Activated T-cell treated with anti-CD3 and anti-CD28 coated beads for 1 hour (primary cell): Measurements from ENCODE around the gene FRK.
"Not testable (repeated sequence)": the region's sequence is repeated elsewhere in the genome, so short reads cannot be mapped to it uniquely, and the experiment has no call there.

Experiments used
- DNase-seq: peaks from one replicate; pipeline ENCODE4 v3.0.0-alpha.2; 2020; ENCODE audit warnings: low read depth

Gene FRK

DNA sequence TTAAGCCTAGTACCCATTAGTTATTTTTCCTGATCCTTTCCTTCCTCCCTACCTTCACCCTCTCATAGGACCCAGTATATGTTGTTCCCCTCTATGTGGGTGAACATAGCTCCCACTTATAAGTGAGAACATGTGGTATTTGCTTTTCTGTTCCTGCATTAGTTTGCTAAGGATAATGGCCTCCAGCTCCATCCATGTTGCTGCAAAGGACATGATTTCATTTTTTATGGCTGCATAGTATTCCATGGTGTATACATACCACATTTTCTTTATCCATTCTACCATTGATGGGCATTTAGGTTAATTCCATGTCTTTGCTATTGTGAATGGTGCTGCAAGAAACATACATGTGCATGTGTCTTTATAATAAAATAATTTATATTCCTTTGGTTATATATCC is 115.9 kb downstream of the FRK start:
- DNase-seq, result not testable (repeated sequence)

DNA sequence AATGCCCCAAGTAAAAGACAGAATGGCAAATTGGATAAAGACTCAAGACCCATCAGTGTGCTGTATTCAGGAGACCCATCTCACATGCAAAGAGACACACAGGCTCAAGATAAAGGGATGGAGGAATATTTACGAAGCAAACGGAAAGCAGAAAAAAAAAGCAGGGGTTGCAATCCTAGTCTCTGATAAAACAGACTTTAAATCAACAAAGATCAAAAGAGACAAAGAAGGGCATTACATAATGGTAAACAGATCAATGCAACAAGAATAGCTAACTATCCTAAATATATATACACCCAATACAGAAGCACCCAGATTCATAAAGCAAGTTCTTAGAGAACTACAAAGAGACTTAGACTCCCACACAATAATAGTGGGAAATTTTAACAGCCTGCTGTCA is 123.2 kb downstream of the FRK start:
- DNase-seq, result not testable (repeated sequence)

DNA sequence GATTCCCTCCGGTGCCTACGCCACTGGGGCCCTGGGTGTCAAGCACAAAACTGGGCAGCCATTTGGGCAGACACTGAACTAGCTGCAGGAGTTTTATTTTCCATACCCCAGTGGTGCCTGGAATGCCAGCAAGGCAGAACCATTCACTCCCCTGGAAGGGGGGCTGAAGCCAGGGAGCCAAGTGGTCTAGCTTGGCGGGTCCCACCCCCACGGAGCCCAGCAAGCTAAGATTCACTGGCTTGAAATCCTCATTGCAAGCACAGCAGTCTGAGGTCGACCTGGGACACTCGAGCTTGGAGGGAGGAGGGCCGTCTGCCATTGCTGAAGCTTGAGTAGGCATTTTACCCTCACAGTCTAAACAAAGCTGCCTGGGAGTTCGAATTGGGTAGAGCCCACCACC is 125.3 kb downstream of the FRK start:
- DNase-seq, result no peak

DNA sequence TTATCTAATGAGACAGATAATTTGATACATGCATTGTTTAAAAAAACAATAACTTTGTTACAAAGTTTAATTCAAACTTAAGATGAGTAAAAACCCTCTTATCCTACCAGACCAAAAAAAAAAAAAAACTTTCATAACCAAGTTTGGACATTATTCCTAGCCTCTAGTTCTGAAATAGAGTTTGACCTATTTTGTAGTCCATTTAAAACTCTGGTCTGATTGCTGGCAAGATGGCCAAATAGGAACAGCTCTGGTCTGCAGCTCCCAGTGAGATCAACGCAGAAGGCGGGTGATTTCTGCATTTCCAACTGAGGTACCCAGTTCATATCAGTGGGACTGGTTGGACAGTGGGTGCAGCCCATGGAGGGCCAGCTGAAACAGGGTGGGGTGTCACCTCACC is 125.9 kb downstream of the FRK start:
- DNase-seq, result no peak

DNA sequence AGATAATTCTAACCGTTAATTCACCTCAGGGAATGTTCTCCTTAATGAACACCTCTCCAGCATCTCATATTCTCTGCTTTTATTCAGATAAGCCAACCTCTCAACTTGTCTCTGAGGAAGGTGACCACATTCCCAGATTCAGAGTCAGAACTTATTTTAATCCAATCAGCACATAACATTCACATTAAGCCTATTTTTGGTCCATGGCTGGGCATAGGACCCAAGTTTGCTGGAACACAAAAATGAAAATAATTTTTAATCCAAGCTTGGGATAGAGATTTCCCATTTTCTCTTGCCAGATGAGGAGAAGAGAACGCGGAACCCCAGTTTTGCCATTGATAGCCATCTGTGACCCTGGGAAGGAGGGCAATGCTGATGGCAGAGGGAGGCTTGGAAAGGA is 126.5 kb downstream of the FRK start:
- no peak for DNase-seq

DNA sequence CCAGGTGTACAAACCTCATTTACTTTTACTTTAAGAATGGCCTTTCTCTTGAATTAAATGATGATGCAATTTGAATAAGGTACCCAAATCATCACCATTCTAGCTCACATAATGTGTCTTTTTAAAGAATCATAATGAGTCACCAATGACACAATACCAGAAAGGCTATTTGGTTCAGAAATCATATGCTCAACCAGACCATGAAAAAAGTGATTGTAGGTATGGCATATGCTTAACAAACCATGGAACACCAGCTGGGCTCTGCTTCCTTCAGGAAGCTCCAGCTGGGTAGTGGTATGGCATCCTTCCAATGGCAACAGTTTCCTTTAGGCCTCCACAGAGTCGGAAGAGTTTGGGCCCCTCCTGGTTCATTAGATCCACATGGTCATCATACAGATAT is 128.2 kb downstream of the FRK start:
- DNase-seq, result no peak

DNA sequence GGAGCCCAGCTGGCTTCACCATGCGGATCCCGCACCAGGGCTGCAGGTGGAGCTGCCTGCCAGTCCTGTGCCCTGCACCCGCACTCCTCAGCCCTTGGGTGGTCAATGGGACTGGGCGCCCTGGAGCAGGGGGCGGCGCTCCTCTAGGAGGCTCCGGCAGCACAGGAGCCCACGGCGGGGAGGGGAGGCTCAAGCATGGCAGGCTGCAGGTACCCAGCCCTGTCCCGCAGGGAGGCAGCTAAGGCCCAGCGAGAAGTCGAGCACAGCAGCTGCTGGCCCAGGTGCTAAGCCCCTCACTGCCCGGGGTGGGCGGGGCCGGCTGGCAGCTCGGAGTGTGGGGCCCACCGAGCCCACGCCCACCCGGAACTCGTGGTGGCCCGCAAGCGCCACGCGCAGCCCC is 132.7 kb downstream of the FRK start:
- not testable (repeated sequence) for DNase-seq

DNA sequence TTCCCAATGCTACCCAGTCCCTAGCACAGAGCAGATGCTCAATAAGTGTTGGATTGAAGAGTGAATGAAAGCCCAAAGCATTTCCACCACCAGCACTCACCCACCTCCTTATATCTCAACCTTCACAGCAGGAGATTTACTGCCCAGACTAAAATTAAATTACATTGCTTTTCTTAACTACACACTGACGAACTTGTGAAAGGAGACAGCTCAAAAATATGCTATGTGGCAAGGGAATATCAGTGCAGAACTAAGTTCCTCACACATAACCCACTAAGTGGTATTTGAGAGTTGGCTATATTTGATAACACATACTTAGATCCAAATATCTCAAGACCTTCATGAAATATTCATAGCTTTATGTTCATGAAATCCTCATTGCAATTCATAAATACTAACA is 137.7 kb downstream of the FRK start:
- DNase-seq, result no peak

DNA sequence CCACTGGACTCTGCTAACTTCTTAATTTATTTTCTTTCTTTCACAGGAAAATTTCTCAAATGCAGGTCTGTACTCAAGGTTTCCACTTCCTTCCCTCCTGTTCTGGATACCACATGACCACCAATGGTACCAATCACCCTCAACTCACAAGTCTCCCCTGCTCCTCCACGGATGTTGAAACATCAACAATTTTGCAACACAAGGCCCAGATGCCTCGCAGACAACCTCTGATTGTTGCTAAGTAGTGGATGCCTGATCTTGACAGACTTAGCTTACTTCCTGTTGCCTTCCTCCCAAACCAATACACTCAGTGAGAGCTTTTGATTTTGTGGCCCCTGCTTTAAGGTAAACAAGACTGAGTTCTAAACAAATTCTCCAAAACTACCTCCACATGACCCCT is 146.6 kb downstream of the FRK start:
- no peak for DNase-seq

DNA sequence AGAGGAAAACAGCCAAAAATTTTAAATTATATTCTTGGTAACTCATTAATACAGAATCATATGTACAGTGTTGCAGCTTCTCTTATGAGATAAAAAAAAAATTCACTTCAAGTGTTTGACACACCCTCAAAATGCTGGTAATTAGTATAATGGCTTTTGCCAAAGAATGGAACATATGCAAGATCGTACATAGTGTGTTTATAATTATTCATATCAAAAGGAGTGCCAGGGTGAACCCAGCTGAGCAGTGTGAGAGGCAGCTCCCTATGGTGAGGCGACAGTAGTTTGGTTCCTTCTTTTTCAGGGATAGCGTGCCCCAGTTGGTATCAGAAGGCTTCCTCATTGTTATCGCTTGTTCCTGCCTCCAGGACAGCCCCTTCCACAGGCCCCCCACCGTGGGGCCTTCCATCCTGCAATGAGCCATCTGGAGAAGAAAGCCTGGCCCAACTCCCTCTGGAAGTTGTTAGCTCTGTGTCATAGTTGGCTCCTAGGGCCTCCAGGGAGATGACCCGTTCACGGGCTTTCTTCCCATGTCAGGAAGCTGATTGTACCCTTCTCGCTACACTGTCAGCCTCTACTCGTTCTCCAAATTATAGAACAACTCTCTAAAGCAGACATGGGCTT is 150.7 kb downstream of the FRK start:
- DNase-seq, result no peak

DNA sequence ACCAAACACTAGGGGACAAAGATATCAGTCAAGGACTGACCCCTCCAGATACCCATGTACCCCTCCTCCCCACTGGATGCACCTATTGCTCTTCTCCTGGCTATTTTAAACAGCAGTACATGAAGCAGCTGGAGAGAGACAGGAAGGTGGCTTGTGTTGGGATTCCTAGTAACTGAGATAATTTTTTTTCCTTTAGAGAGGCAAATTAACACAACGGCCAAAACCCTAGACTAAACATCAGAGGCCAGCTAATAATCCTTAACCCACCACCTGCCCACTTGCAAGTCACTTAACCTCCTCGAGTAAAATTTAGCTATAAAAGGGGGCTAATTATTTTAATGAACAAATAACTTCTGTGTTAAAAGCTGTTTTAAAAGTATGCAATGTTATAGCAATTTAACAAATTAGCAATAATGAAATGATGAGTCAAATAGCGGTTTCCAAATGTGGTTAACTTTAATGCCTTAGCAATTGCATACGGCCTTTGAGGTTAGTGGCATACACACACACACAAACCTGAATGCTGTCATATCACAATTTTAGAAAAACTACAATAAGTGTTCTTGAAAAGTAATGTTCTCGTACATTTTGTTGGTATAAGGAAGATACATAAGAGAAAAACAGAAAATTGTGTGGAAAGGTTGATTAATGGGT is 151.7 kb downstream of the FRK start:
- no peak for DNase-seq

DNA sequence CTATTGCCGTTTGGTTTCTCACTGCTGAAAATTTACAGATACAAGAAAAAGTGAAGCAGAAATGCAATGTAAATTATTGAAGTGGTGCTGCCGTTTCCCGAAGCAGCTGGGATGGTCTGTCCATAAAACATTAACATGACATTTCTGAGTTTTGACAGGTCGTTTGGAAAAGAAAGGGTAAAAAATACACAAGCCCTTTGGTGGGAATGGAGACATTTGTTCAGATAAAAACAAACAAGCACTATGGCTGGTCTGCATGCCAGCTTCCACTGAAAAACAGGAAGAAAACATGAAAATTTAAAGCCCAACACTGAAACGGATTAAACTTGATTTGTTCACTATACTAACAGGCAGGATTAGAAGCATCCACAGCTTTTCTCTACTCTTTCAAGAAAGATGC is 155.2 kb downstream of the FRK start:
- DNase-seq, result no peak

DNA sequence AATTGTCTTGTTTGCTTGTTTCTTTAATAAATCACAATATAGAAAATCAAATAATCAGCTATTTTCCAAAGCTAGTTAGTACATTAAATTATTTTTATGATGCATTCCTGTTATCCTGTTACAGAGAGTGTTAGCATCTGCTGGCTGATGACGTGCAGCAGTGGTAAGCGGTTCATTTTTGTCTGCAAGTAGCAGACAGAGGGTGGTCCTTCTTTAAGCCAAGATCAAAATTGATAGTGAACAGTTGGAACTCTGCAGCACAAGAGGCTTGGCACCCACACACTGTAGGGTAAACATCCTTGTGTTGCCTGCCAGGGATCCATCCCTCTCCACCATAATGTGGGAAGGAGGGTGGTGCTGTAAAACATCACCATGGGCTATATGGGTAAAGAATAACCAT is 158.3 kb downstream of the FRK start:
- no peak for DNase-seq

DNA sequence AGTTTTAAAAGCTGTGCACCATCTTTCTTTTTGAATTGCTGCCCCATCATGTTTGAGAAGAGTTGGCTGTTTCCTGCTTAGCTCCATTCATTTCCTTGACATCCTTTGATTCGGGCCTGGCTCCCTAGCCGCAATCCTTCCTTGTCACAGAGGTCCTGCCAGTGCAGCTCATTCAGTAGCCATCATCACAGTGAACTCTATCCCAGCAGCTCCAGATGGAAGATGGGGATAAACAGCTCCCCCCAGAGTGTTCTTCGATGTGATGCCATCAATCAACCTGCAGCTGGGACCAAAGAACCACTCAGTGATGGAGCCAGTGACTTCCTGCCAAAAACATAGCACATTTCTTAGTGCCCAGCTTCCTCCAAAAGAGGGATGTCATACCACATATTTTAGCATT is 158.8 kb downstream of the FRK start:
- no peak for DNase-seq

DNA sequence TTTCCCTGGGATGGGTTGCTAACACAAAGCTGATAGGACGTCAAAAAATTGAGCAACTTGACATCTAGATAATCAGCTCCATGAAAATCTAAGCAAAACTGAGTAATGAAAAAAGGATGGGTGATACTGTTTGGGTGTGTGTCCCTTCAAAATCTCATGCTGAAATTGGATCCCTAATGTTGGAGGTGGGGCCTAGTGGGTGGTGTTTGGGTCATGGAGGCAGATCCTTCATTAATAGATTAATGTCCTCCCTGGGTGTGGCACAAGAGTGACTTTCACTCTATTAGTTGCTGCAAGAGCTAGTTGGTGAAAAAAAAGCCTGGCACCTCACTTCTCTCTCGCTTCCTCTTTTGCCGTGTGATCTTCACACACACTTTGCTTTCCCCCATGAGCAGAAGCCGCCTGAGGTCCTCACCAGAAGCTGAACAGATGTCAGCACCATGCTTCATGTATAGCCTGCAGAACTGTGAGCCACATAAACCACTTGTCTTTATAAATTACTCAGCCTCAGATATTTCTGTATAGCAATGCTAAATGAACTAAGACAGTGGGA is 160.9 kb downstream of the FRK start:
- no peak for DNase-seq

DNA sequence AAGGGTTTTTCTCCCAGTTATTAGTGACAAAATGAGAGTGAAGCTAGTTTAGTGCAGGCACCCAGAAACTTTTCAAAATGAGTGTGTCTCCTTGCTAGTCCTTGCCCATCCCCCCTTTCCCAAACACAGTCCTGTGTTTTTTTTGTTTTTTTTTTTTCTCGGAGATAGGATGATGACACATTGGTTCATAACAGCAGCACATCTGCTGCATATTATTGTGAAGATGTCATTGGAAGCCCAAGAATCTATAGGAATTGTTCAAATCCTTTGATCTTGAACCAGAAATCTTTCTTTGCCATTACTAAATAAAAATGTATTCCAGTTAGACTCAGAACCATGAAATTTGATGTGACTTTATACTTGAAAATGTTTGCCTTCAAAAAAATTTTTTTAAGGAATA is 162.4 kb downstream of the FRK start:
- no peak for DNase-seq

DNA sequence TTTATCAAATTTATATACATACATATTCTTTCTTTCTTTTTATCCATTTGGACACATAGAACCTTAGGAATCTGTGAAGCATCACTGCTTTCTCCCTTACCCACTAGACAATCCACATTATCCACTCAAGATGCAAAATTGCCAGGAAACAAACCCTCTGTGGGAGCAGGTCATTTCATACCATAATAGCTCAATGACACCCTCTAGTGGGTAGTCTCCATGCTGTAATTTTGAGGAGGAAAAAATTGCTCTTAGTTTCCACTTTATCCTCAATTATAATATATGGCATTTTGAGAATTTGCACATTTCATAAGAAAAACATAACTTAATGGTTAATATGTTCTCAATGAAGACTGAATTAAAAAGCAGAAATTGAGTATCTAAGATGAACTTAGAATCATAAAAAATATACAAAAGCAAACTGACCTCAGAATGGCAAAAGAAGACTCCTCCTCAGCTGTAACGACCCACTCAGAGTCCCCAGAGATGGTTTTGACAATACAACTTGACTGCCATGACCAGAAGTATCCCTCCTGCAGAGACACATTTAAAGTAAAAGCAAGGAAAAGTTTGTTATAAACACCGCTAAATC is 164.1 kb downstream of the FRK start:
- DNase-seq, result no peak

DNA sequence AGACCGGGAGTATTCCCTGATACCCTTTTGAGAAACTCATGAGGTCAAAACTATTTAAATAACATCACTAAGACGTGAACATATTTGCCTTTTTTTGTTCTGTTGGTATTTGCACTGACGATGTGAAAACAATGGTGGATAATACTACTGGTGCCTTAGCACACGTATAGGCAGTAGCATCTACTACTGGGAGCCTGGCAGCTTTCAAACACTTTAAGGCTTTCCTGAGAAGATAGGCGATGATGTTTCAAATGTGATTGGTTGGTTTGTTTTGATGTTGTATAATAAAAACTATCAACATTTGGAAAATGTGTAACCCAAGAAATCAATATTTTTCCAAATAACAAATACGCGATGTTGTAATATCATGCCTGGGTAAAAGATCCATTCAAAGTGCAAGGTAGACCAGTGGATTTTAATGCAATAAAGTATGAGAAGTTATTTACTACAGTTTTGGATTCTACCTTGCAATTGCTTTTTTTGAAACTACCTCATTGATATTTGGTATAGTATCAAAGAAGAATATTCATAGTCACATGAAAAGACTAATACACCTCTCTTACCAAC is 166.2 kb downstream of the FRK start:
- no peak for DNase-seq

DNA sequence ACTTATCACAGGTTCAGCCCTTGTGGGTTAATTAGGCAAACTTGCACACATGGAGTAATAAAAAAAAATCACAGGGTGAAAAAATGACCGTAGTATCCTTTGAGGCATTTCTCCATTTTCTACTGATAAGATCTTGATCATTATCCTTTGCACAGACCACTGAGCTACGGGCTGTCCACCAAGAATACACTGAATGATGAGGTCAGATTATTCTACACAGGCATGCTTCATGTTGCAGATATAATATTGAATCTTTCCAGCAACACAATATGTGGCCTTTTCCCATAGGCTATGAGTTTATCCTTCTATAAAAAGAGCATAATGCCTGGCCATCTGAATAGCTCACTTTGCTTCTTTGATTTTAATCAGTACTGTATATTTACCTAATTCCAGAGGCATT is 168.9 kb downstream of the FRK start:
- DNase-seq, result no peak

DNA sequence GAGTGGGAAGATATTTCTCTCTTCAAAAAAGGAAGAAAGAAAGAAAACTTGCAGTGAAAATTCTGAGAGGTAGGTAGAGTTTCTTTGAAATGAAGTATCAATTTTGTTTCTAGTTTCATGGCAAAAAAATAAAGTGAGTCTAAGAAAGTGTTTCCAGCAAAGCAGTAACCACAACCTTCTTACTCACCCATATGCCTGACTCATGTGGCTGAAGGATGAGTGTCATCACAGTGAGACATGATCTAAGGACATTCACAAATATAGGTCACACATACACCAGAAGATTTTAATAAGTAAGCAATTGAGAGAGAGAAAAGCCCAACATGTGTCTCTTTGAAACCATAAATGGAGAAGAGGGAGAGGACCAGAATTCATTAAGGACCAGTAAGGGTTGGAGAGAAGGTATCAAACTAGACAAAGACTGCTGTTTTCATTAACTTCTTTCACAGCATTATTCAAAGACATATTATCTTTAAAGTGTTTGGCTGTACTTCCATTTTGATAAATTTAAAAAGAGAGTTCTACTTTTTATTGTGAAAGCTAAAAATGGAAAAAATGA is 169.5 kb downstream of the FRK start:
- DNase-seq, result no peak

DNA sequence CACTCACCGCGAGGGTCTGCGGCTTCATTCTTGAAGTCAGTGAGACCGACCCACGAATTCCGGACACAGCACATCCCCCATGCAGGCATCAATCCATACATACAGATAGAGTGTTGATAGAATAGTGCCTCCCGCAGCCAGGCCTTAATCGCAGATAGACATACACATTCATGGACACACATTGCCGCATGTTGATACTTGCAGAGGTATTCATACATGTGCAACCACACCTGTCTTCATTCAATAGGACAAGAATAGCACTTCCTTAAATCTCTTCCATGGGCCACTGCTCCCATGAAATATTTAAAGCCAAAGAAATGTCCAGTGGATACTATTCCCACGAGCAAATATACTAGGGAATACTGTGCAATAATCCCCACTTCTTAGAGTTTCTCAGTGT is 170.5 kb downstream of the FRK start:
- no peak for DNase-seq

DNA sequence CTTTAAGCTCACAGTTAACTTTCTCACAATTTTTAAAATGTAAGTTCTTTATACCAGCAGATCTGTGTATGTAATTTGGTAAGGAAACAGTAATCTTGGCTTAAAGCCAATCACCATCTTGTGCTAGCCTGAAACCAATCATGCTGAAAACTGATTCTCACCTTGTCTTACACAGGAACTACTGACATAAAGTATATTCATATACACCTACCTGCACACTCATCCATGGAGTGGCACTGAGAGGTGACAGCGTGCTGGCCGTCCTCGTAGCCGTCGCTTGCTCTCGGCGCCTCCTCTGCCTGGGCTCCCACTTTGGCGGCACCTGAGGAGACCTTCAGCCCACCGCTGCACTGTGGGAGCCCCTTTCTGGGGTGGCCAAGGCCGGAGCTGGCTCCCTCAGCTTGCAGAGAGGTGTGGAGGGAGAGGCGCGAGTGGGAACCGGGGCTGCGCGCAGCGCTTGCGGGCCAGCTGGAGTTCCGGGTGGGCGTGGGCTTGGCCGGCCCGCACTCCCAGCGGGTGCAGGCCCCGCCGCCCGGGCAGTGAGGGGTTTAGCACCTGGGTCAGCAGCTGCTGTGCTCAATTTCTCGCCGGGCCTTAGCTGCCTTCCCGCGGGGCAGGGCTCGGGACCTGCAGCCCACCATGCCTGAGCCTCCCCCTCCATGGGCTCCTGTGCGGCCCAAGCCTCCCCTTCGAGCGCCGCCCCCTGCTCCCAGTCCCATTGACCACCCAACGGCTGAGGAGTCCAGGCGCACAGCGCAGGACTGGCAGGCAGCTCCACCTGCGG is 171.8 kb downstream of the FRK start:
- not testable (repeated sequence) for DNase-seq
